GM06990 (cell line): ENCODE measurements around the gene CXCL12.

Source experiments
- DNase-seq: peaks from one replicate; pipeline ENCODE4 v3.0.0-alpha.2; 2011; ENCODE audit not compliant: insufficient read length; ENCODE audit errors: extremely low read depth
- H3K27me3 ChIP-seq: replicated peaks from 2 replicates; pipeline ENCODE4 v1.6.0; 2011; ENCODE audit warnings: low read length; ENCODE audit not compliant: control insufficient read depth, insufficient read depth
- H3K36me3 ChIP-seq: 2 replicates; pipeline ENCODE4 v1.5.1; 2011; ENCODE audit warnings: low read length; ENCODE audit not compliant: control insufficient read depth, insufficient read depth
- H3K4me3 ChIP-seq: replicated peaks from 2 replicates; pipeline ENCODE4 v1.5.1; 2011; ENCODE audit warnings: low read depth, mild to moderate bottlenecking, control low read depth, low read length
- TF ChIP-seq, protein P1 (sequence below): IDR thresholded peaks from 2 replicates; pipeline ENCODE4 v1.5.1; 2011; ENCODE audit warnings: low read length, control low read depth, mild to moderate bottlenecking, inconsistent platforms; ENCODE audit not compliant: insufficient read depth, poor library complexity, severe bottlenecking

Gene CXCL12

GRCh38 chr10:44385026-44385695 is at the start of gene CXCL12:
Gene CXCL12 (minus strand): TSS chr10:44385097. CDS start chr10:44385005, 92 bp downstream.
- Histone ChIP-seq H3K4me3 (peak within 1 kb of the TSS; percentile 41), H3K36me3 (no peaks in the 10 kb centered on the region), H3K27me3 (no peaks in the 10 kb centered on the region; the same call in 1 of the 2 replicates)
- TF ChIP-seq, protein P1, sequence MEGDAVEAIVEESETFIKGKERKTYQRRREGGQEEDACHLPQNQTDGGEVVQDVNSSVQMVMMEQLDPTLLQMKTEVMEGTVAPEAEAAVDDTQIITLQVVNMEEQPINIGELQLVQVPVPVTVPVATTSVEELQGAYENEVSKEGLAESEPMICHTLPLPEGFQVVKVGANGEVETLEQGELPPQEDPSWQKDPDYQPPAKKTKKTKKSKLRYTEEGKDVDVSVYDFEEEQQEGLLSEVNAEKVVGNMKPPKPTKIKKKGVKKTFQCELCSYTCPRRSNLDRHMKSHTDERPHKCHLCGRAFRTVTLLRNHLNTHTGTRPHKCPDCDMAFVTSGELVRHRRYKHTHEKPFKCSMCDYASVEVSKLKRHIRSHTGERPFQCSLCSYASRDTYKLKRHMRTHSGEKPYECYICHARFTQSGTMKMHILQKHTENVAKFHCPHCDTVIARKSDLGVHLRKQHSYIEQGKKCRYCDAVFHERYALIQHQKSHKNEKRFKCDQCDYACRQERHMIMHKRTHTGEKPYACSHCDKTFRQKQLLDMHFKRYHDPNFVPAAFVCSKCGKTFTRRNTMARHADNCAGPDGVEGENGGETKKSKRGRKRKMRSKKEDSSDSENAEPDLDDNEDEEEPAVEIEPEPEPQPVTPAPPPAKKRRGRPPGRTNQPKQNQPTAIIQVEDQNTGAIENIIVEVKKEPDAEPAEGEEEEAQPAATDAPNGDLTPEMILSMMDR, result no peak
- no peak for DNase-seq

- Histone ChIP-seq H3K4me3 (no peak overlapping the region), H3K27me3 (no peaks in the 10 kb centered on the region; the same call in 1 of the 2 replicates), H3K36me3 (no peaks in the 10 kb centered on the region)
- DNase-seq, result no peak
- TF ChIP-seq, protein P1, result no peak
Measured at GRCh38 chr10:44427479-44427878, 42.6 kb upstream of the CXCL12 start.

- no peak for DNase-seq
- TF ChIP-seq, protein P1, result no peak
- Histone ChIP-seq H3K4me3 (no peak overlapping the region), H3K27me3 (no peaks in the 10 kb centered on the region; the same call in 1 of the 2 replicates), H3K36me3 (no peaks in the 10 kb centered on the region)
Measured at GRCh38 chr10:44427037-44427436, 42.1 kb upstream of the CXCL12 start.

GRCh38 chr10:44426247-44427034 is 41.5 kb upstream of the CXCL12 start:
- Histone ChIP-seq H3K36me3 (no peaks in the 10 kb centered on the region), H3K4me3 (no peak overlapping the region), H3K27me3 (no peaks in the 10 kb centered on the region; the same call in none of the 2 replicates)
- TF ChIP-seq, protein P1, result no peak
- no peak for DNase-seq

GRCh38 chr10:44425466-44425865 is 40.6 kb upstream of the CXCL12 start:
- H3K36me3 ChIP-seq, result no peaks in the 10 kb centered on the region
- no peak for DNase-seq
- no peaks in the 10 kb centered on the region; the same call in none of the 2 replicates for H3K27me3 ChIP-seq
- H3K4me3 ChIP-seq, result no peak overlapping the region
- TF ChIP-seq, protein P1, result no peak
